ENCODE results near the gene ITGA7.

GRCh38 chr12:55659486-55660385 is 48.0 kb downstream of the ITGA7 start:
- no peak for TF ChIP-seq EZH2 (IDR thresholded peaks at IDR 0.05; ENCODE audit: insufficient read depth, poor library complexity, severe bottlenecking)
- TF ChIP-seq EZH2phosphoT487 (IDR thresholded peaks at IDR 0.05; ENCODE audit: insufficient read depth, low read depth) = no peak

All from GM23248 (cell line).